HG03135 (cell line): Measurements from ENCODE around the gene POGZ.

ENCODE experiments used
- ATAC-seq: cut with Tn5 transposase; IDR thresholded peaks from one replicate; pipeline ENCODE4 v1.9.1; 2021; ENCODE audit warnings: mild to moderate bottlenecking, moderate library complexity; ENCODE audit not compliant: unreplicated experiment

Gene POGZ

GRCh38 chr1:151459331-151460046 is at the start of gene POGZ:
Gene POGZ, minus strand, starts transcription at chr1:151459494. Its CDS starts 17,290 bp downstream, at chr1:151442204.
- peak; percentile 56 for ATAC-seq

GRCh38 chr1:151508833-151509232 is 49.5 kb upstream of the POGZ start:
- no peak for ATAC-seq

- ATAC-seq = no peak
Measured at GRCh38 chr1:151504759-151505158, 45.5 kb upstream of the POGZ start.

- ATAC-seq = no peak
Measured at GRCh38 chr1:151504252-151504651, 45.0 kb upstream of the POGZ start.

GRCh38 chr1:151502859-151503780 is 43.8 kb upstream of the POGZ start:
- no peak for ATAC-seq

GRCh38 chr1:151502035-151502700 is 42.9 kb upstream of the POGZ start:
- ATAC-seq = no peak

- ATAC-seq = no peak
Measured at GRCh38 chr1:151501474-151501873, 42.2 kb upstream of the POGZ start.

GRCh38 chr1:151499930-151500329 is 40.6 kb upstream of the POGZ start:
- ATAC-seq = no peak

GRCh38 chr1:151499365-151499764 is 40.1 kb upstream of the POGZ start:
- ATAC-seq = no peak

- ATAC-seq = no peak
Measured at GRCh38 chr1:151495316-151495715, 36.0 kb upstream of the POGZ start.

- ATAC-seq = no peak
Measured at GRCh38 chr1:151494741-151495281, 35.5 kb upstream of the POGZ start.

- no peak for ATAC-seq
Measured at GRCh38 chr1:151493042-151493441, 33.7 kb upstream of the POGZ start.

- ATAC-seq = no peak
Measured at GRCh38 chr1:151492120-151492519, 32.8 kb upstream of the POGZ start.

- ATAC-seq = no peak
Measured at GRCh38 chr1:151491641-151492040, 32.3 kb upstream of the POGZ start.

GRCh38 chr1:151486557-151486956 is 27.3 kb upstream of the POGZ start:
- no peak for ATAC-seq

- no peak for ATAC-seq
Measured at GRCh38 chr1:151485685-151486255, 26.5 kb upstream of the POGZ start.

- no peak for ATAC-seq
Measured at GRCh38 chr1:151482017-151482416, 22.7 kb upstream of the POGZ start.

GRCh38 chr1:151479462-151479861 is 20.2 kb upstream of the POGZ start:
- ATAC-seq = no peak

- ATAC-seq = no peak
Measured at GRCh38 chr1:151478923-151479322, 19.6 kb upstream of the POGZ start.

- no peak for ATAC-seq
Measured at GRCh38 chr1:151478140-151478812, 19.0 kb upstream of the POGZ start.
